NCI-H524 treated with DMSO at 0.1 percent for 48 hours (cell line): ENCODE measurements around the gene MAST4.
"Not testable (repeated sequence)": the region's sequence is repeated elsewhere in the genome, so short reads cannot be mapped to it uniquely, and the experiment has no call there.

ENCODE experiments used
- DNase-seq: peaks from one replicate; lab custom pipeline; 2025; lab: John Stamatoyannopoulos, UW

MAST4 gene

GRCh38 chr5:67090040-67090439 lies 493.8 kb downstream of the MAST4 start:
- no peak for DNase-seq

GRCh38 chr5:67090593-67090992 lies 494.4 kb downstream of the MAST4 start:
- no peak for DNase-seq

- DNase-seq, result no peak
Measured at GRCh38 chr5:67092535-67092934, 496.3 kb downstream of the MAST4 start.

- DNase-seq, result no peak
Measured at GRCh38 chr5:67093279-67093678, 497.1 kb downstream of the MAST4 start.

- no peak for DNase-seq
Measured at GRCh38 chr5:67094476-67095300, 498.5 kb downstream of the MAST4 start.

GRCh38 chr5:67095346-67096171 lies 499.4 kb downstream of the MAST4 start:
- DNase-seq, result no peak

GRCh38 chr5:67098656-67099055 lies 502.5 kb downstream of the MAST4 start:
- no peak for DNase-seq

GRCh38 chr5:67100301-67100700 lies 504.1 kb downstream of the MAST4 start:
- no peak for DNase-seq

- DNase-seq, result no peak
Measured at GRCh38 chr5:67102708-67103107, 506.5 kb downstream of the MAST4 start.

GRCh38 chr5:67104859-67105258 lies 508.7 kb downstream of the MAST4 start:
- no peak for DNase-seq

- DNase-seq, result no peak
Measured at GRCh38 chr5:67105270-67105669, 509.1 kb downstream of the MAST4 start.

GRCh38 chr5:67106626-67107342 lies 510.6 kb downstream of the MAST4 start:
- DNase-seq, result no peak

GRCh38 chr5:67111779-67112178 lies 515.6 kb downstream of the MAST4 start:
- no peak for DNase-seq

- DNase-seq, result no peak
Measured at GRCh38 chr5:67115246-67115645, 519.1 kb downstream of the MAST4 start.

- DNase-seq, result no peak
Measured at GRCh38 chr5:67115817-67116216, 519.6 kb downstream of the MAST4 start.

GRCh38 chr5:67118050-67118620 lies 521.9 kb downstream of the MAST4 start:
- no peak for DNase-seq

- no peak for DNase-seq
Measured at GRCh38 chr5:67119010-67119409, 522.8 kb downstream of the MAST4 start.

GRCh38 chr5:67120032-67120431 lies 523.8 kb downstream of the MAST4 start:
- no peak for DNase-seq

GRCh38 chr5:67123819-67124218 lies 527.6 kb downstream of the MAST4 start:
- no peak for DNase-seq

- DNase-seq, result no peak
Measured at GRCh38 chr5:67124556-67124955, 528.4 kb downstream of the MAST4 start.

GRCh38 chr5:67127347-67127895 lies 531.2 kb downstream of the MAST4 start:
- DNase-seq, result not testable (repeated sequence)

- DNase-seq, result no peak
Measured at GRCh38 chr5:67129768-67130167, 533.6 kb downstream of the MAST4 start.
